HG02642 (cell line): Measurements from ENCODE around the gene CBLC.

ENCODE experiments used
- ATAC-seq: cut with Tn5 transposase; IDR thresholded peaks from one replicate; pipeline ENCODE4 v1.9.1; 2021; ENCODE audit warnings: mild to moderate bottlenecking; ENCODE audit not compliant: unreplicated experiment, poor library complexity

Gene CBLC

GRCh38 chr19:44745887-44746600, 31.6 kb upstream of the CBLC start:
- ATAC-seq: no peak

- no peak for ATAC-seq
Measured at GRCh38 chr19:44746616-44746945, 31.1 kb upstream of the CBLC start.

GRCh38 chr19:44746946-44747738, 30.5 kb upstream of the CBLC start:
- peak; percentile 45 for ATAC-seq

- ATAC-seq: peak; percentile 10
Measured at GRCh38 chr19:44747739-44748425, 29.8 kb upstream of the CBLC start.

GRCh38 chr19:44748426-44749254, 29.1 kb upstream of the CBLC start, which contains the start of gene BCL3:
Gene BCL3 (plus strand): TSS chr19:44748708. CDS start chr19:44748791, 83 bp downstream.
- peak; percentile 34 for ATAC-seq

GRCh38 chr19:44749292-44749691, 28.4 kb upstream of the CBLC start:
- ATAC-seq: no peak

- no peak for ATAC-seq
Measured at GRCh38 chr19:44749994-44750393, 27.7 kb upstream of the CBLC start.

- no peak for ATAC-seq
Measured at GRCh38 chr19:44752123-44752815, 25.4 kb upstream of the CBLC start.

- peak; percentile 77 for ATAC-seq
Measured at GRCh38 chr19:44752816-44753625, 24.7 kb upstream of the CBLC start.

GRCh38 chr19:44753626-44753931, 24.1 kb upstream of the CBLC start:
- no peak for ATAC-seq

- peak; percentile 38 for ATAC-seq
Measured at GRCh38 chr19:44753932-44754749, 23.5 kb upstream of the CBLC start.

GRCh38 chr19:44754750-44755080, 23.0 kb upstream of the CBLC start:
- ATAC-seq: no peak

- no peak for ATAC-seq
Measured at GRCh38 chr19:44755219-44755618, 22.5 kb upstream of the CBLC start.

GRCh38 chr19:44756089-44756562, 21.6 kb upstream of the CBLC start:
- no peak for ATAC-seq

- no peak for ATAC-seq
Measured at GRCh38 chr19:44757057-44757734, 20.5 kb upstream of the CBLC start.

- ATAC-seq: no peak
Measured at GRCh38 chr19:44757735-44758505, 19.8 kb upstream of the CBLC start.

GRCh38 chr19:44758596-44758995, 19.1 kb upstream of the CBLC start:
- ATAC-seq: no peak
